Neural progenitor cell (in vitro differentiated cells): Measurements from ENCODE around the gene SEMA3G.

Experiments
- CTCF ChIP-seq: fragments of 200-600 bp; sonication (generic); IDR thresholded peaks from 2 replicates; pipeline ENCODE4 v1.5.1; 2017; ENCODE audit warnings: antibody characterized with exemption, mild to moderate bottlenecking
- EZH2phosphoT487 ChIP-seq: fragments of 200-600 bp; sonication (generic); IDR thresholded peaks from 2 replicates; pipeline ENCODE4 v1.6.1; 2017; ENCODE audit warnings: antibody characterized with exemption

DNA sequence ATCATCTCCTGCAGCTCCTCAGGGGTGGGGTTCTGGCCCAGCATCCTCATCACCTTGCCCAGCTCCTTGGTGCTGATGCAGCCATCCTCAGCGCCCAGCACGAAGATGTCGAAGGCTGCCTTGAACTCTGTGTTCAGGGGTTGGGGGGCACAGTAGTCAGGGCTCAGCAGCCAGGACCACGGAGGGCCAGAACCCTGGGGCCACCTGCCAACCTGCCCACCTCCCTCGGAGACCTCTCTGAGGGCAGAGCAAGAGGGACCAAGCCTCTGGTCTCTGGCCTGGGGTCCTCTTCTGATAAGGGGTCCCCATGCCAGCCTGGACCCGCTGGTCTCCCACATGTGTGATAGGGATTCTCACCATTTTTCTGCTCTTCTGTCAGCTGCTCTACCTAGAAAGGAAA, 7.2 kb upstream of the SEMA3G start:
- TF ChIP-seq EZH2phosphoT487 (no peak), CTCF (no peak)
